Left ventricle myocardium inferior (tissue), 1 donor: Measurements from ENCODE around the gene EID1. TPM values are rescaled to one million over a fixed set of nuclear protein-coding genes. Genes with fewer than 3 reads are reported as not detected.

Source experiments
- DNase-seq: peaks from one replicate; pipeline ENCODE4 v3.0.0-alpha.2; 2020
- H3K27ac ChIP-seq: fragments of 200-600 bp; replicated peaks from 2 replicates; pipeline ENCODE4 v1.8.0; 2021
- H3K27me3 ChIP-seq: fragments of 200-600 bp; 2 replicates; pipeline ENCODE4 v1.8.0; 2021; ENCODE audit warnings: low read depth
- H3K36me3 ChIP-seq: fragments of 200-600 bp; 2 replicates; pipeline ENCODE4 v1.8.0; 2021
- H3K4me1 ChIP-seq: fragments of 200-600 bp; 2 replicates; pipeline ENCODE4 v1.8.0; 2021
- H3K4me3 ChIP-seq: fragments of 200-600 bp; 2 replicates; pipeline ENCODE4 v1.8.0; 2021; ENCODE audit warnings: mild to moderate bottlenecking, moderate library complexity
- H3K9me3 ChIP-seq: fragments of 200-600 bp; replicated peaks from 2 replicates; pipeline ENCODE4 v1.8.0; 2021
- intact Hi-C: fragments of 100-400 bp; cut with micrococcal nuclease; formaldehyde crosslinking; loops from one replicate; pipeline ENCODE4 v1.11.0; 2022
- total RNA-seq: library from RNA; stranded (reverse); fragmentation: NEBNext Ultra II Directional; extraction: Animal tissue kit (Norgen Biotek cat#: 25700); gene quantifications from one replicate; pipeline ENCODE4 v1.2.1, GENCODE V29; 2021
- TF ChIP-seq, protein P1 (sequence below): fragments of 200-600 bp; IDR thresholded peaks from 2 replicates; pipeline ENCODE4 v1.8.0; 2021; ENCODE audit warnings: antibody characterized with exemption, mild to moderate bottlenecking, borderline replicate concordance
- donor health status: DM: no; HTN: yes; CAD: no; lungs with severe emphysema.

The EID1 gene
- total RNA-seq, 1 donor from 2014 or later: 227 TPM

DNA sequence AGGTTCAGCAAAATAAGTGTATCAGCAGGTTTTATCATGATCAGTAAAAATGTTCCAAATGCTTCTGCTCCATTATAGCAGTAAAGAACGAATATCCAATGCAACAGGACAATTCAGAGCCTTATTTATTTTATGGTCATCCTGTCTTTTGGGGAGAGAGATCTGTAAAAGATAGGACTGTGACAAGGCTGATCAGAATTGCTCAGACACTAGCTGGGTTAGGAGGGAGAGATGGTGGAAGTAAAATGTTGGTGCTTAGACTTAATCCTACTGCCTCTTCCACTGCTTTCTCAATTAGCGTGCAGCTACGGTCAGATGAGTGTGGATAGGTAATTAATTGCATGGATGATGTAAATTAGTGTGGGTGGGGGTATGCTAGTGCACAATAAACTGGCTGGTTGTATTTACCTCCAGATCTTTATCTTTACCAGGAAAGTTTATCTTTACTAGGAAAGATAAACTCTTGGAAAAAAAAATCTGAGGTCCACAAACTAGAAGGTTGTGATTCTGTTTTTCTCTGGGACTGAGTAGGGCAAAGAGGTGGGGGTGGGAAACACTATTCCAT, 2.2 kb downstream of the EID1 start:
- Histone ChIP-seq H3K9me3 (no peaks in the 10 kb centered on the region), H3K4me3 (peak overlapping the region; percentile 78), H3K27ac (no peak overlapping the region), H3K27me3 (no peaks in the 10 kb centered on the region), H3K4me1 (peaks cover 27% of the 10 kb centered on the region), H3K36me3 (no peaks in the 10 kb centered on the region)
- TF ChIP-seq, protein P1, sequence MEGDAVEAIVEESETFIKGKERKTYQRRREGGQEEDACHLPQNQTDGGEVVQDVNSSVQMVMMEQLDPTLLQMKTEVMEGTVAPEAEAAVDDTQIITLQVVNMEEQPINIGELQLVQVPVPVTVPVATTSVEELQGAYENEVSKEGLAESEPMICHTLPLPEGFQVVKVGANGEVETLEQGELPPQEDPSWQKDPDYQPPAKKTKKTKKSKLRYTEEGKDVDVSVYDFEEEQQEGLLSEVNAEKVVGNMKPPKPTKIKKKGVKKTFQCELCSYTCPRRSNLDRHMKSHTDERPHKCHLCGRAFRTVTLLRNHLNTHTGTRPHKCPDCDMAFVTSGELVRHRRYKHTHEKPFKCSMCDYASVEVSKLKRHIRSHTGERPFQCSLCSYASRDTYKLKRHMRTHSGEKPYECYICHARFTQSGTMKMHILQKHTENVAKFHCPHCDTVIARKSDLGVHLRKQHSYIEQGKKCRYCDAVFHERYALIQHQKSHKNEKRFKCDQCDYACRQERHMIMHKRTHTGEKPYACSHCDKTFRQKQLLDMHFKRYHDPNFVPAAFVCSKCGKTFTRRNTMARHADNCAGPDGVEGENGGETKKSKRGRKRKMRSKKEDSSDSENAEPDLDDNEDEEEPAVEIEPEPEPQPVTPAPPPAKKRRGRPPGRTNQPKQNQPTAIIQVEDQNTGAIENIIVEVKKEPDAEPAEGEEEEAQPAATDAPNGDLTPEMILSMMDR: no peak
- no peak for DNase-seq
- intact Hi-C loops: no loop called here

DNA sequence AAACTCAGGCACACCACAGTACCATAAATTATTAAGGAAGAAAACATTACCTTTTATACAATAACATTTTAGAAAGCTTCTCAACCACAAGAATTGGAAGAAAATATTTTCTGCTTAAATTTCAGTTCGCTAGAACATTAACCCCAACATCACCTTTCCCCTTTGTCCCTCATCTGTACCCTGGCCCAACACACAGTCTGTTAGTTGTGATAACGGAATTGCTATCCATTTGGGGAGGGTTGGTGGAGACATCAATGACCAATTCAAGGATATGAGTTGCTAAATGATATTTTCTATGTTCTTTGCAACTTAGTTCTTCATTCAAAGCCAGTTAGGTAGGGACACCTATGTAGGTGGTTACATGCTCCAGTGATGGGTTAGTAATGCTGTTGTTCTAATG, 5.8 kb downstream of the EID1 start:
- no peak for DNase-seq
- no peaks in the 10 kb centered on the region for H3K27me3 ChIP-seq
- intact Hi-C loops: no loop called here
- H3K4me1 ChIP-seq: peaks cover 20% of the 10 kb centered on the region
- no peaks in the 10 kb centered on the region for H3K9me3 ChIP-seq
- TF ChIP-seq, protein P1: no peak
- H3K27ac ChIP-seq: no peak overlapping the region
- H3K36me3 ChIP-seq: no peaks in the 10 kb centered on the region
- H3K4me3 ChIP-seq: no peak overlapping the region

DNA sequence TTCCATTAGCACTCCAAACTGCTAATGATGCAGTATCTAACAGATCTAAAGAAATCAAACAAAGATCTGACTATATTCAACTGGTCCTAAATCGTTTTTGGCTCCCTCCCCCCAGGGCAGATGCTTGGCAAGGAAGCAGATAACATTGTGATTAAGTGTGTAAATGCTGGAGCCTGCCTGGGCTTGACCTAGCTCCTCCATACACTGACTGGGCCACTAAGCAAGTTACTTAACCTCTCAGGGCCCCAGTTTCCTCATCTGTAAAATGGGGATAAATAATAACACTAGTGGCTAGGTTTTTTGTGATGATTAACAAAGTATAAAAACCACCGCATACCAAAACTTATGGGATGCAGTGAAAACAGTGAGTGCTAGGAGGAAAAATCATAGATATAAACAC, 9.2 kb downstream of the EID1 start:
- H3K4me1 ChIP-seq: no peaks in the 10 kb centered on the region
- DNase-seq: no peak
- H3K4me3 ChIP-seq: no peak overlapping the region
- H3K36me3 ChIP-seq: no peaks in the 10 kb centered on the region
- no peak overlapping the region for H3K27ac ChIP-seq
- H3K9me3 ChIP-seq: no peaks in the 10 kb centered on the region
- TF ChIP-seq, protein P1: no peak
- H3K27me3 ChIP-seq: no peaks in the 10 kb centered on the region
- intact Hi-C loops: no loop called here

DNA sequence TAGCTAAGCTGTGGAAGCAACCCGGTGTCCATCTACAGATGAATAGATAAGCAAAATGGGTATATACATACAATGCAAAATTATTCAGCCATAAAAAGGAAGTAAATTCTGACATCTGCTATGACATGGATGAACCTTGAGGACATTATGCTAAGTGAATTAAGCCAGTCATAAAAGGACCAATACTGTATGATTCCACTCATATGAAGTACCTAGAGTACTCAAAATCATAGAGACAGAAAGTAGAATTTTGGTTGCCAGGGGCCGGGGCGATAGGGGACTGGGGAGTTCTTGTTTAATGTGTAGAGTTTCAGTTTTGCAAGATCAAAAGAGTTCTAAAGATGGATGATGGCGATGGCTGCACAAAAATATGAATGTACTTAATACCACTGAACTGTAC, 10.3 kb downstream of the EID1 start:
- Histone ChIP-seq H3K9me3 (no peaks in the 10 kb centered on the region), H3K27ac (peak overlapping the region; percentile 44), H3K27me3 (no peaks in the 10 kb centered on the region), H3K4me1 (no peaks in the 10 kb centered on the region), H3K4me3 (no peak overlapping the region), H3K36me3 (no peaks in the 10 kb centered on the region)
- no peak for DNase-seq
- TF ChIP-seq, protein P1: no peak
- intact Hi-C loops: no loop called here

DNA sequence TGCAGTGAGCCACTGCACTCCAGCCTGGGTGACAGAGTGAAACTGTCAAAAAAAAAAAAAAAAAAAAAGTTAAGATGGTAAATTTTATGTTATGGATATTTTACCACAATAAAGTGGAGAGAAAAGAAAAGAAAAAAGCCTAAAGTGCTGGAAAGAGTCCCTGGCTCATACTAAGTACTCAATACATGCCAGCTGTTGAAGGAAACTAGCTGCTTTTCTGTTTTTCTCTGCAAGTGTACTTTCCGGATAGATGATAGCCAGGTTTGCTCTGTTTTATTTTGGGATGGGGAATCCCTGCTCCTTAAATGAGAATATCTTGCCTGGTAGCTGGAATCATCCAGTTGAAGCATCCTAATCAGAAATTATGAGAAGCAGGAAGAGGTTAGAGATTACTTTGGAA, 10.9 kb downstream of the EID1 start:
- TF ChIP-seq, protein P1: no peak
- H3K36me3 ChIP-seq: no peaks in the 10 kb centered on the region
- H3K4me1 ChIP-seq: no peaks in the 10 kb centered on the region
- H3K9me3 ChIP-seq: no peaks in the 10 kb centered on the region
- DNase-seq: no peak
- no peak overlapping the region for H3K4me3 ChIP-seq
- no peaks in the 10 kb centered on the region for H3K27me3 ChIP-seq
- H3K27ac ChIP-seq: peak overlapping the region; percentile 44
- intact Hi-C loops: no loop called here
